HG03354 (cell line): ENCODE results near the gene TMPRSS11D.

Experiments used
- ATAC-seq: cut with Tn5 transposase; IDR thresholded peaks from one replicate; pipeline ENCODE4 v1.9.1; 2021; ENCODE audit warnings: mild to moderate bottlenecking; ENCODE audit not compliant: unreplicated experiment, poor library complexity, severe bottlenecking

Gene TMPRSS11D

DNA sequence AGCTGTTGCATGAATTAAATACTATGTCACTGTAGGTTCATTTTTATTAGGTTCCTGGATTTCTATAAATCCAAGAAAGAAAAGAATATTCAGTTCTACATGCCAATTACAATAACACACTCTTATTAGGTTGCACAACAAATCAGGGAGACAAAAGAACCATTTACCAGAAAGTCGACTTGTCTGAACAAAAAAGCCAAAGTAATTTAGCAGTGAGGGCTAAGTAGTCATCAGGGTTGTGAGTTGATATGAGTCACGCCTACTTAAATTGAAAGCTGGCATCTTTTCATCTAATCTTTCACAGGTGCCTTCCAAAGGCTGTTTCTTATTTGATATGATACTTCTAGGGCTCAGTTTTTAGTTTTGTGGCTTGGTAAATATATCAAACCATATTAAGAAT is 104.2 kb downstream of the TMPRSS11D start:
- no peak for ATAC-seq

DNA sequence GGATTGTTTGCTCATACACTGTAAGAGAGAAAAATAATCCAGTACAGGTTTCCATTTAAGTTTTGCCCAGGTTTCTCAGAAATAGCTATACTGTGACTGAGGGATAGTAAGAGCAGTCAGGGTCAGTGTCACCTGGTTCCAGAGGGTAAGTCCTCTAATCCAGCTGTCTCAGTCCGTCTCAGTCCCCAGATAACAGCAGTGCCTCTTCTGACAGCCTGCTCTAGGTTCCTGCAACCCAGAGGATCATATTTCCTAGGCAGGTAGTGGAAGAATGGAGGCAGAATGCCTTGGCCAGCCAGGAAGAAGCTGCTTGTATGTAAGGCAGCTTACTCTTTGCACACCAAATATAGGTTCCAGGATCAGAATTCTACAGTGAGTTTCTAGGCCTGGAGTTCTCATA is 107.1 kb downstream of the TMPRSS11D start:
- ATAC-seq: no peak
